ENCODE measurements around the gene KRT80.
"Not testable (repeated sequence)": the region's sequence is repeated elsewhere in the genome, so short reads cannot be mapped to it uniquely, and the experiment has no call there.

The KRT80 gene

DNA sequence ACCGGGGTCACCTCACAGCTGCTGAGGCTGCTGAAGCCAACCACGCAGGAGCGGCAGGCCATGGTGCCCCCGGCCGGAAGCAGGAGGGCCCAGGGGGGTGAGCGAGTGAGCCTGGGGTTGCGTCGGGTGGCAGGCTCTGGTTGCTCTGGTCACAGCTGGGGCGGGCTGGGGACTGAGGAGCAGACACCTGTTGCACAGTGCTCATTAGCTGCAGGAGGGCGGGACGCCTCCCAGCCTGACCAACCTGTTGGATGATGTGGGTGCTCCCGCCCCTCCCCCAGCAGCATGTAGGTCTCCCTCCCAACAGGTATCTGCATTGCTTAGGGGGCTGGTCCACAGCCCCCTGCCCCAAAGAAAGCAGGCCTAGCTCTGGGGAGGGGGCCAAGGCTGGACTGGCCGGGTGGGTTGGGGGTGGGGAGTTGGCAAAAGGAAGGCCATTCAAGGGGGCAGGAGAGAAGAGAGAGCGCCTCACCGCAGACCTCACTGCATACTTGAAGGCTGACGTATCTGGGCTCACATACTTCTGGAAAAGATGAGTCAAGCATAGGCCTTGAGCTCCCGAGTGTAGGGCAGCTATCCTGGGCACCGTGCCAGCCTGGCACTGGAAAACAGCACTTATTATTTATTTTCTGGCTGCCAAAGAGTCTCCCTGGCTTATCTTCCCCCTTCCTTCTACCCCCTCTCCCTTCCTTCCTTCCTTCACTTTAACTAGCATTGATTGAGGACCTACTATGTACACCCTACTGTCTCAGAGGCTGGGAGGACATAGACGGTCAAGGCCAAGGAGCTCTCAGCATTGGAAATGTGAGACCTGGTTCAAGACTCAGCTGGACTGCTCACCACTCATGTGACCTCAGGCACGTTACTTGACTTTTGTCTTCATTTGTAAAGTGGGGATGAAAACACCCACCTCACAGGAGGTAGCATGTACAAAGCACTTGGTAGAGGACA, at the start of gene KRT80:
TSS of gene KRT80 (minus strand) at position 174 of the 951 bp plus-strand sequence. CDS start at position 62, 112 bp downstream.
- no peak for DNase-seq (ENCODE audit: extremely low read depth in 1 of 2, low read depth in 1 of 2)

GRCh38 chr12:52241205-52241842, 49.5 kb upstream of the KRT80 start:
- DNase-seq (ENCODE audit: extremely low read depth in 1 of 2, low read depth in 1 of 2): no peak

DNA sequence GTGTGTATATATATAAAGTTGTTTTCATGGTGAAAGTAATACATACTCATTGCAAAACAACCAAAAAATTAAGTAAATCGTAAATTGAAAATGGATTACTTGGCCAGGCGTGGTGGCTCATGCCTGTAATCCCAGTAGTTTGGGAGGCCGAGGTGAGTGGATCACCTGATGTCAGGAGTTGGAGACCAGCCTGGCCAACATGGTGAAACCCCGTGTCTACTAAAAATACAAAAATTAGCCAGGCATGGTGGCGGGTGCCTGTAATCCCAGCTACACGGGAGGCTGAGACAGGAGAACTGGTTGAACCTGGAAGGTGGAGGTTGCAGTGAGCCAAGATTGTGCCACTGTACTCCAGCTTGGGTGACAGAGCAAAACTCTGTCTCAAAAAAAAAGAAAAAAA, 48.4 kb upstream of the KRT80 start:
- DNase-seq (ENCODE audit: extremely low read depth in 1 of 2, low read depth in 1 of 2): not testable (repeated sequence)

GRCh38 chr12:52239767-52240166, 48.0 kb upstream of the KRT80 start:
- no peak for DNase-seq (ENCODE audit: extremely low read depth in 1 of 2, low read depth in 1 of 2)

GRCh38 chr12:52238916-52239646, 47.3 kb upstream of the KRT80 start:
- DNase-seq (ENCODE audit: extremely low read depth in 1 of 2, low read depth in 1 of 2): no peak

- DNase-seq (ENCODE audit: extremely low read depth in 1 of 2, low read depth in 1 of 2): no peak
Observed at GRCh38 chr12:52238207-52238840, 46.5 kb upstream of the KRT80 start.

- no peak for DNase-seq (ENCODE audit: extremely low read depth in 1 of 2, low read depth in 1 of 2)
Observed at GRCh38 chr12:52236386-52237050, 44.7 kb upstream of the KRT80 start.

DNA sequence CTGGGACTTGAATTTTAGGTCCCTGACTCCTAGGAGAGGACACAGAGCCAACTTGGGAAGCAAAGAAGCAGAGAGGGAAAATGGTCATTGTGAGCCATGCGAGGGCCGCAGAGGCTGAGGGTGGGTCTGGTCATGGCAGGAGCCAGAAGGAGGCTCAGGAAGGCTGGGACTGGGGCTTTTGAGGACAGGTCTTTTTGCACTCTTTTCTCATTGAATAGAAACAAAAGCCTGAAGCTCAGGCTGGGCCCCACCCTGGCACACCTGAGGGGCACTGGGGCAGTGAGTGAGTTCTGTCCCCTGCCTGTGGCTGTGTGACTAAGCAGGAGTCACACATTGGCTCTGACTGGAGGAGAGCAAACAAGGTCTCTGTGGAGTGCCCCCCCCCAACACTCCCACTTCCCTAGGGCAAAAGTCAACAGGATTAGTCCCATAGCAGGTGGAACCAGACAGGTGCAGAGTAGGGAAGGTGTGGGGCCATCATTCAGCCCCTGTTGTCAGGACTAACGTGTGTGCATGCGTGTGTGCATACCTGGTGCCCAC, 44.1 kb upstream of the KRT80 start:
- no peak for DNase-seq (ENCODE audit: extremely low read depth in 1 of 2, low read depth in 1 of 2)

DNA sequence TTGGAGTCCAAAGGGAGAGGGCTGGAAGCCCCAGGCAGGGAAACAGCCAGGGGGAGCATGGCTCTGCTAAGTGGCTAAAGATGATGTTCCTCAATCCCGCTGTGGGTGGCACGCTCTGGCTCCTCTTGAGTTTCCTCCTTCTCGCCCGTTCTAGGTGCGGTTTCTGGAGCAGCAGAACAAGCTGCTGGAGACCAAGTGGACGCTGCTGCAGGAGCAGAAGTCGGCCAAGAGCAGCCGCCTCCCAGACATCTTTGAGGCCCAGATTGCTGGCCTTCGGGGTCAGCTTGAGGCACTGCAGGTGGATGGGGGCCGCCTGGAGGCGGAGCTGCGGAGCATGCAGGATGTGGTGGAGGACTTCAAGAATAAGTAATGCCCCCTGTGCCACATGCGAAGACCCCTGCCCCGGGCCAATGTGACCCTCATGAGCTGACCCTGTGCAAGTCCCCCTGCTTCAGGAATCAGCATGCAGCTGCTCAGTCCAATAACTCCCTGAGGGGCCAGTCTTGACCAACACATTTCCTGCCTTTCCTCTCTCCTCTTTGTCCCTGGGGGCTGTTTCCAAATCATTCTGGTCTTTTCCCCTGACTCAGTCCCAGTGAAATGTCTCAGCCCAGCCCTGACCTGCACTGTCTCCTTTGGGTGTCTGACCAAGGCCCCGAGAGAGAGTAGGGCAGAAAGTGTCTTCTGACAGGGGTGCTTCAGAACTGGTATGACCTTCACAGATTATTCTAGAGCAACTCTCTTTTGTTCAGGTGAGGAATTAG, 43.4 kb upstream of the KRT80 start:
- DNase-seq (ENCODE audit: extremely low read depth in 1 of 2, low read depth in 1 of 2): no peak

DNA sequence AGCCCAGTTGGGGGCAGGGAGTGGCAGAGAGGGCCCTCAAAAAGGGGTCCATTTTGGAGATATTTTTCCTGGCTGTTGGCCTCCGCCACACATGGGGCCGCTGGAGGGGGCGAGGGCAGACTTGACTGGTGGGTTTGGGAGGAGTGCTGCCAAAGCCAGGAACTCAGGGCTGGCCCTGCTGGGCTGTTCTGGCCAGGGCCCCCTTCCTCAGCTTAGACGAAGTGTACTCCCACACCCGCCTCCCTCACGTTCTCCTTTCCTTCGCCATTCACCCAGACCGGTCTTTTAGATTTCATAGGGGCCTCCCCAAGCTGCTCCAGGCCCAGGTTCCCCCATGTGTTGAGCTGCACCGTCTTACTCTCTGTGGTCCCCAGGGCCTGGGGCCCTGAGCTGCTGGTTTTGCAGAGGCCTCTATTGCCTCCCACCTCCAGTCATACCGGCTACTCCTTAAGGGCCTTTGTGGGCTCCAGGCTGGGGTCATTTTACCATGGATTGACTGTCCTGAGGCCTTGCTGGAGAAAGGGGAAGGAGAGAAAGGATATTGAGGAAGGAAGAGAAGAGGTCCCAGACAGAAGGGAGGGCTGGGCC, 42.5 kb upstream of the KRT80 start:
- no peak for DNase-seq (ENCODE audit: extremely low read depth in 1 of 2, low read depth in 1 of 2)

DNA sequence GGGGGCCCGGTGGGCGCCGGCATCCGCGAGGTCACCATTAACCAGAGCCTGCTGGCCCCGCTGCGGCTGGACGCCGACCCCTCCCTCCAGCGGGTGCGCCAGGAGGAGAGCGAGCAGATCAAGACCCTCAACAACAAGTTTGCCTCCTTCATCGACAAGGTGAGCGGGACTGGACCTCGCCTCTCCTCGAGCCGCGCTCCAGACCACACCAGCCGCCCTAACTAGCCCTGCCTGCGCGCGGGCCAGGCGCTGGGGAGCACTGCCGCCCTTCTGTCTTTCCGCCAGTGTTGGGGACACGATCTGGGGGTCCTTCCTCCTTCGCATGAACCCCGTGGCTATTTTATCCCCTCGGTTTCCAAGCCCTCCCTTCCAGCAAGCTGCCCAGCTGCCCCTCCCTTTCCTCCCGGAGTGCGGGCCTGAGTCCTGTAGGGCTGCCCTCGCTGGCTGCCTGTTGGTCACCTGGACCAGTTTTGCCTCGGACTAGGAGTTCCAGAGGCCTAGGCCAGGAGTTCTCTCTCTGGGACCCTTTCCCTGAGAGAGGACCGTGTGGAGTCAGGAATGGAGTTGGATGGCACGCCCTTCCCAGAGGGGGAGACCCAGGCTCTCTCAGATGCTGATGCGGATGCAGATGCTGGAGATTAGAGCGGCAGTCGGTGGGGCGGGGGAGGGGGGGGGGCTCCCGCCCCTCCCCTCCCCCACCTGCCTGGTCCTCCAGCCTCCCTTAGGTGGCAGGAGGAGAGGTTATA, 41.8 kb upstream of the KRT80 start:
- DNase-seq (ENCODE audit: extremely low read depth in 1 of 2, low read depth in 1 of 2): no peak

DNA sequence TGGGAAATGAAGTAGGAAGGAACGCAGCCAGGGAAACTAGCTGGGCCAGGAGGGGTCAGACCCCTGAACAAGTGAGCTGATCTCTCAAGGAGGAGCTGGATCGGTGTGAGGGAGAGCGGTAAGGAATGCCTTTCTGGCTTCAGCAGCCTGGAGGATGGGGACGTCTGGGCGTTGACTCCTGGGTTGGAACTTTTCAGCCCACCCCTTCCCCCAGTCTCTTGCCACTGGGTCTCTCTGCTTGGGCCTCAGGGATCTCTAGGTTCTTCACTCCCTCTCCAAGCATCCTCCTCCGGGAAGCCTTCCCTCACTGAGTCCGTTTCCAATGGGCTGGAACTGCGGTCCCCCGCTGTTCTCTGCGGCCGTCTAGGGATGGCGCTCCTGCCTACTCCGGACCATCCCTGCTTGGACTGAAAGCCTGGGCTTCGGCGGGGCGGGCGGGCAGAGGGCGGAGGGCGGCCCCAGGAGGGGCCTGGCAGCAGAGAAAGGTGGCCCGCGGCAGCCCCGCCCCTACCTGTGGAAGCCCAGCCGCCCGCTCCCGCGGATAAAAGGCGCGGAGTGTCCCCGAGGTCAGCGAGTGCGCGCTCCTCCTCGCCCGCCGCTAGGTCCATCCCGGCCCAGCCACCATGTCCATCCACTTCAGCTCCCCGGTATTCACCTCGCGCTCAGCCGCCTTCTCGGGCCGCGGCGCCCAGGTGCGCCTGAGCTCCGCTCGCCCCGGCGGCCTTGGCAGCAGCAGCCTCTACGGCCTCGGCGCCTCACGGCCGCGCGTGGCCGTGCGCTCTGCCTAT, 41.1 kb upstream of the KRT80 start, which contains the start of gene KRT7:
TSS of gene KRT7 (plus strand) at position 570 of the 788 bp plus-strand sequence. CDS start at position 624, 54 bp downstream.
- no peak for DNase-seq (ENCODE audit: extremely low read depth in 1 of 2, low read depth in 1 of 2)

- DNase-seq (ENCODE audit: extremely low read depth in 1 of 2, low read depth in 1 of 2): no peak
Observed at GRCh38 chr12:52232203-52232673, 40.4 kb upstream of the KRT80 start.

DNA sequence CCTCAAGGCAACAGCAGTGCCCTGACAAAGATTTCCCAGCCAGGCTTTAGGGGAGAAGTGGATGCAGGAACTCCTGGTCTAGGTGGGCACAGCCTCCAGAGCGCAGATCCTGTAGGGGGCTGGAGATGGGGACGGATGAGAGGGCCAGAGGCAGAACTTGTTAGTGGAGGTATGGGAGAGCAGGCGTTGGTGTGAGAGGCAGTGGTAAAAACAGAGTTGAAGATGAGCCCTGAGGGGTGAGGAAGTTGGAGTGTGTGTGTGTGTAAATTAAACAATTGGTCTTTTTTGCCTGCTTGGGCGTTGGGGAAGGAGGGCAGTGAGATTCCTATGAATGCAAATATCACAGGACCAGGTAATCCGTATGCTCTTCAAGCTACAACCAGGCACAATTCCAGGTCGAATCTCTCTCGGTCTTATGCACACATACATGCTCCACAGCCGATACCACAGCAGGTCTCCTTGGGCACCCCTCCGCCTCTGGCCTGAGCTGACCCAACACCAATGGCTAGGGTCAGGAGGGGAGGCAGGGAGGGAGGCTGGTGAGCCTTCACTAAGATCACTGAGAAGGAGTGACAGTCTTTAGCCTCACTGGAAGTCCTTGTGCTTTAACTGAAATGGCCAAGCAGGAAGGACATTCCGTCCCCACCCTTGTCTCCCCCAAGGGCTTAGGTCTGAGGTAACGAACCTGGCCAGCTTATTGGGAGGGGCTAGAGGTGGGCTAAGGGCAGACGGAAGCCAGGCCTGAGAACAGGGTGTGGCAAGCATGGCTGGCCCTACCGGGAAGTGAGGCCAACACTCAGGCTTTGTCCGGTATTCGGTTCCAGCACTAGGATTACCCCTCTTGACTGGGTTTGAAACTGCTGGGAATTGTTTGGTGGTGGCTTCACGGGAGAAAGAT, 39.7 kb upstream of the KRT80 start:
- DNase-seq (ENCODE audit: extremely low read depth in 1 of 2, low read depth in 1 of 2): no peak

DNA sequence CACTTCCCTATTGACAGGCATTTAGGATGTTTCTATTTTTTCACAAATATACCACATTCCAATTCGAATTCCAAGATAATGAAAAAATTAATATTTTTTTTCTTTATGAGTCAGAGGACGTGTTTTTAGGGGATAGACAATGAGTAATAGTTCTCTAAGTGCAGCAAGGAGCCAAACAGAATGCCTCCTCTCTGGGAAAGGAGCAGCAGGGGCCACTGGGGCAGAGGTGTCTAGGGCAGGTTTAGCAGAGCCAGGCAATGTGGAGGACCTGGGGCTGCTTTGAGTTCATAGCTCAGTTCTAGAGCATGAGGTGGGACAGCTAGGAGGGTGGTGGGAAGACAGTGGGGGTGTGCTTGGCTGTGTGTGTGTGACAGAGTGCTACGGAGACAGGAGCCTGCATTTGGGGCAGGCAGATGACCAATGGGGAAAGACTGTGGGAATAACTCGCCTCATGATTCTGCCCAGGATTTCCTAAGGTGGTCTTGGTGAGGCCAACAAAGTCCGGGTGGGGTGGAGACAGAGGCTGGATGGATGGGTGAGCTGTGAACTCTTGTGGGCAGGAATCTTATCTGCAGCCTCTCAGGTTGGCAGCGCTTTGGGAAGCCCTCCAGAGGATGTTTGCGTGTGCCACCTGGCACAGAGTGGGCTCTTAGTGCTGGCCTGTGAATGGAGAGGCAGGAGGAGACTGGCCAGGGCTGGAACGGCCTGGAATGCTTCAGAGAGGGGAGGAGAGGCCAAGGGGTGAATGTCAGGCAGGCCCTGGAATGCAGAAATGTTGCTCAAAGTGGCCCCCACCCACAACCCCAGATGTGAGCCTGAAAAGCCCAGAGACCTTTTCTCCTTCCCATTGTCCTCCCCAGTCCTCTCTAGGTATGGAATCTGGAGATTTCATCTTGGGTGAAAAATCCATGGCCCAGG, 38.8 kb upstream of the KRT80 start:
- no peak for DNase-seq (ENCODE audit: extremely low read depth in 1 of 2, low read depth in 1 of 2)

All from activated CD8-positive, alpha-beta memory T cell treated with anti-CD3 and anti-CD28 coated beads for 1 hour (primary cell).